Activated naive CD8-positive, alpha-beta T cell treated with anti-CD3 and anti-CD28 coated beads, Interleukin-2, amount 50 U/mL, for 24 hours (primary cell): ENCODE results near the gene ARSG.

ENCODE experiments used
- ATAC-seq: fragments of 150-1000 bp; cut with Tn5 transposase; one replicate; pipeline ENCODE4 v1.10.0; 2021
- DNase-seq: peaks from one replicate; pipeline ENCODE4 v3.0.0; 2021
- H3K27ac Mint-ChIP-seq: one replicate; pipeline ENCODE4 v1.8.0; 2021; ENCODE audit warnings: mild to moderate bottlenecking, mixed read lengths
- H3K27me3 Mint-ChIP-seq: one replicate; pipeline ENCODE4 v1.8.0; 2021; ENCODE audit warnings: mixed read lengths
- H3K36me3 Mint-ChIP-seq: one replicate; pipeline ENCODE4 v1.8.0; 2021; ENCODE audit warnings: low read depth, mixed read lengths
- H3K4me1 Mint-ChIP-seq: one replicate; pipeline ENCODE4 v1.8.0; 2021; ENCODE audit warnings: mixed read lengths
- H3K4me3 Mint-ChIP-seq: one replicate; pipeline ENCODE4 v1.8.0; 2021; ENCODE audit warnings: mild to moderate bottlenecking, moderate library complexity, mixed read lengths
- H3K9me3 Mint-ChIP-seq: one replicate; pipeline ENCODE4 v1.8.0; 2021; ENCODE audit warnings: mixed read lengths

ARSG gene

GRCh38 chr17:68378268-68379176 lies 87.2 kb downstream of the ARSG start:
- ATAC-seq (no peak), DNase-seq (no peak)
- H3K27me3 Mint-ChIP-seq, result no peaks in the 10 kb centered on the region
- H3K4me3 Mint-ChIP-seq, result no peak overlapping the region
- H3K27ac Mint-ChIP-seq, result no peak overlapping the region
- H3K4me1 Mint-ChIP-seq, result peaks cover 19% of the 10 kb centered on the region
- H3K9me3 Mint-ChIP-seq, result no peaks in the 10 kb centered on the region
- H3K36me3 Mint-ChIP-seq, result no peaks in the 10 kb centered on the region

- H3K9me3 Mint-ChIP-seq, result no peaks in the 10 kb centered on the region
- H3K27me3 Mint-ChIP-seq, result no peaks in the 10 kb centered on the region
- H3K4me3 Mint-ChIP-seq, result no peak overlapping the region
- H3K36me3 Mint-ChIP-seq, result no peaks in the 10 kb centered on the region
- H3K4me1 Mint-ChIP-seq, result peaks cover 25% of the 10 kb centered on the region
- no peak overlapping the region for H3K27ac Mint-ChIP-seq
- DNase-seq (no peak), ATAC-seq (no peak)
These were observed 87.8 kb downstream of the ARSG start for GRCh38 chr17:68379177-68379510.

DNA sequence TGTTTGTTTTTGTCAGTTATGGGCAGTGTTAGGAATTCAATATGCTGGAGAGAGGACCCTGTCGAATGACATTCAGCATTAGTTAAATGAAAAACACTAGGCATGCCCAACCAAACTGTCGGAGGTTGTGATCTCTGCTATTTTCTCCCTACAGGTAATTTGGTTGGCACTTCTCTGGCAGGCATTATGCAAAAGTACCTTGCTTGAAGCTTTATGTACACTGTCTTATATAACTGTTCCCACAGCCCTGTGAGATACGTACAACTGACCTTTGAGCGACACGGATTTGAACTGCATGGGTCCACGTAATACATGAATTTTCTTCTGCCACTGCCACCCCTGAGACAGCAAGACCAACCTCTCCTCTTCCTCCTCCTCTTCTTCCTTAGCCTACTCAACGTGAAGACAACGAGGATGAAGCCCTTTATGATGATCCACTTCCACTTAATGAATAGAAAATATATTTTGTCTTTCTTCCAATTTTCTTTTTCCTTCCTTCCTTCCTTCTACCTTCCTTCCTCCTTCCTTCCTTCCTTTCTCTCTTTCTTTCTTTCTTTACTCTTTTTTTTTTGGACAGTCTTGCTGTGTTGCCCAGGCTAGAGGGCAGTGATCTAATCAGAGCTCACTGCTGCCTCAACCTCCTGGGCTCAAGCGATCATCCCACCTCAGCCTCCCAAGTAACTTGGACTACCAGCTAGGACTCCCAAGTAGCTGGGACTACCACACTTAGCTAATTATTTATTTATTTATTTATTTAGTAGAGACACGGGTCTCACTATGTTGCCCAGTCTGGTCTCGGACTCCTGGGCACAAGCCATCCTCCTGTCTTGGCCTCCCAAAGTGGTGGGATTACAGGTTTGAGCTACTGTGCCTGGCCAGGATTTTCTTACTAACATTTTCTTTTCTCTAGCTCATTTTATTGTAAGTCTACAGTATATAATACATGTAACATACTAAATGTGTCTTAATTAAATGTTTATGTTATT lies 88.7 kb downstream of the ARSG start:
- Mint-ChIP-seq H3K4me1 (peaks cover 31% of the 10 kb centered on the region), H3K4me3 (no peak overlapping the region), H3K27me3 (no peaks in the 10 kb centered on the region), H3K27ac (no peak overlapping the region), H3K36me3 (no peaks in the 10 kb centered on the region), H3K9me3 (no peaks in the 10 kb centered on the region)
- ATAC-seq (no peak), DNase-seq (no peak)

GRCh38 chr17:68381076-68381900 lies 90.0 kb downstream of the ARSG start:
- no peaks in the 10 kb centered on the region for H3K27me3 Mint-ChIP-seq
- H3K4me3 Mint-ChIP-seq, result no peak overlapping the region
- peak; percentile 40 for DNase-seq
- ATAC-seq, result peak; percentile 11
- H3K27ac Mint-ChIP-seq, result no peak overlapping the region
- H3K9me3 Mint-ChIP-seq, result no peaks in the 10 kb centered on the region
- no peaks in the 10 kb centered on the region for H3K36me3 Mint-ChIP-seq
- H3K4me1 Mint-ChIP-seq, result peaks cover 31% of the 10 kb centered on the region

DNA sequence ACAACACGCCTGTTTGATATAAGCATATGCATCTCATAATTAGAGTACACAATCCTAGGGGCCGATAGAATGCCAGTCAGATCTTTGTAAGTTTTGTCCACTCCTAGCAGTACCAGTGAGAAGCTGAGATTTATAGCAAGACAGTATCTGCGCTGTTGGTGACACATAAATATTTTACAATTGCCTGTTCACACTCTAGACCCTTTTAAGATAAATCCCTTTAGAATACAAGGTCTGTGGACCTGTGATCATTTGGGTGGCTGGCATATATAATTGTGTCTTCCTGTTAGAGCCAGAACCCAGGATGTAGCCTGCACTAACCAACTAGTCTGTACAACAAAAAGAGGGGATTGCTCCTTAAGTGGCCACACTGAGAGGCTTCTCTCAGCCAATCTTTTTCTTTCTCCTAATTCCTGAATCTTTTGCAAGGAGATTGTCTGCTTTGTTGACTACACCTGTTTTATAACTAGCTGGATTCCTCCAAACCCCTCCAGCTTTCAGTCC lies 91.3 kb downstream of the ARSG start:
- DNase-seq (no peak), ATAC-seq (no peak)
- H3K4me3 Mint-ChIP-seq, result no peak overlapping the region
- H3K4me1 Mint-ChIP-seq, result peaks cover 31% of the 10 kb centered on the region
- H3K27me3 Mint-ChIP-seq, result no peaks in the 10 kb centered on the region
- H3K9me3 Mint-ChIP-seq, result no peaks in the 10 kb centered on the region
- no peak overlapping the region for H3K27ac Mint-ChIP-seq
- no peaks in the 10 kb centered on the region for H3K36me3 Mint-ChIP-seq

- no peaks in the 10 kb centered on the region for H3K9me3 Mint-ChIP-seq
- no peak for DNase-seq
- H3K27ac Mint-ChIP-seq, result no peak overlapping the region
- peaks cover 31% of the 10 kb centered on the region for H3K4me1 Mint-ChIP-seq
- ATAC-seq, result no peak
- H3K27me3 Mint-ChIP-seq, result no peaks in the 10 kb centered on the region
- H3K4me3 Mint-ChIP-seq, result no peak overlapping the region
- no peaks in the 10 kb centered on the region for H3K36me3 Mint-ChIP-seq
These were observed 91.8 kb downstream of the ARSG start for GRCh38 chr17:68383120-68383442.

DNA sequence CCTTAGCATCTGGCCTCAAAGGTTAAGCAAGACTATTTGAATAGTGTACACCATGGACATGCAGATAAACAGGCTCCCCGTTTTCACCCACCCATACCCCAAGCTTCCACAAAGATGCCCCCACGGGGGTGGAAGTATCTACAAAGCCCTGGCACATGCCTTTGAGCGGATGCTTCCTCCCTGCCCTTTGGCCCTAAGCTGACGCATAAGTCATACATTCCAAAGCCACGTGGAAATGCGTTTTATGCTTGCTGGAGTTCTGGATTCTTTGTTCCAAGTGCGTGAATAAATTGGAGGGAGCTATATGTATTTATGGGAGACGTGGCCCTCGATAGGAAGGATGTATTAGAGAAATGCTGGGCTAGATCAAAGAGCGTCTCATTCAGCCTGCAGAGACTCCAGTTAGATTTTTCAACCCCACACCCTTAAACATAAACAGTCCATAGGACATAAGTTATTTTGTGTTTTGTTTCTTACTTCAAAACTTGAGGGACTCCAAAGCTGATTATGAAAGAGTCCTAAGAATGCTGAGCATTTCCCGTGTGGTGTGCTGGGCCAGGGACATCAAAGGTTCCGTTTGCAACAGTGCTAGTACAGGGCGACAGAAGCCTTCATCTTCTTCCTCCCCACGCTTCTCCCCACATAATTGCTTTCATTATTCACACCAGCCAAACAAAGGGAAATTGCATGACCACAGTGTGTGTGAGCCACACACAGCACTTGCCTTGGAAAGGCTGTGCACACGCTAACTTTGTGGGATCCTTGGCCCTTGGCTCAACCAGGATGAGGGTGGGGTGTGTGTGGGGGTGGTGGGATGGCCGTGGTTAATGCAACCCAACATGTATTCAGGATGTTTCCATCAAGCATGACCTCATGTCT lies 92.4 kb downstream of the ARSG start:
- H3K27ac Mint-ChIP-seq, result no peak overlapping the region

GRCh38 chr17:68384471-68384870 lies 93.2 kb downstream of the ARSG start:
- no peak overlapping the region for H3K4me3 Mint-ChIP-seq
- peak overlapping the region; percentile 8 for H3K27ac Mint-ChIP-seq
- peaks cover 31% of the 10 kb centered on the region for H3K4me1 Mint-ChIP-seq
- no peaks in the 10 kb centered on the region for H3K36me3 Mint-ChIP-seq
- H3K27me3 Mint-ChIP-seq, result no peaks in the 10 kb centered on the region
- DNase-seq (no peak), ATAC-seq (no peak)
- H3K9me3 Mint-ChIP-seq, result no peaks in the 10 kb centered on the region

More for the DNA sequence above, 92.4 kb downstream of the ARSG start:
- DNase-seq, result peak; percentile 34
- peak; percentile 87 for ATAC-seq
- no peaks in the 10 kb centered on the region for H3K9me3 Mint-ChIP-seq
- H3K4me3 Mint-ChIP-seq, result peak overlapping the region; percentile 18
- peaks cover 31% of the 10 kb centered on the region for H3K4me1 Mint-ChIP-seq
- H3K36me3 Mint-ChIP-seq, result no peaks in the 10 kb centered on the region
- no peaks in the 10 kb centered on the region for H3K27me3 Mint-ChIP-seq

DNA sequence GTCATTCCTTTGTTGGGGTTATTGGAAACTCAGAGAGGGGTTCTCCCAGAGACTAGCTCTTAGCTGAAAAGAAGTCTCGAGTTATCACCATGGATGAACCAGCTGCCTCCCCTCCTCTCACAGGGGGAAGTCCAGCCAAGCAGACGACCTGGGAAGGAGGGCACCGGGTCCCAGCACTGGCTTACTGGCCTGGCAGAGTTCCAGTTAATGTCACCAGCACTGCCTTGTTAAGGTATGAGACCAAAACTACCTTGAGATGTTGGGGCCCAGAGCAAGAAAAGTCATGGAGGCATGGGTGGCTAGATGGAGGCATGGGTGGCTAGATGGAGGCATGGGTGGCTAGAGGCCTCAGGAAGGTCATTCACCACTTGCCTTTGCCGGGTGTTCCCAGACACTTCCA lies 93.6 kb downstream of the ARSG start:
- Mint-ChIP-seq H3K36me3 (no peaks in the 10 kb centered on the region), H3K27me3 (no peaks in the 10 kb centered on the region), H3K4me1 (peaks cover 31% of the 10 kb centered on the region), H3K27ac (no peak overlapping the region), H3K4me3 (no peak overlapping the region), H3K9me3 (no peaks in the 10 kb centered on the region)
- DNase-seq, result no peak
- no peak for ATAC-seq

DNA sequence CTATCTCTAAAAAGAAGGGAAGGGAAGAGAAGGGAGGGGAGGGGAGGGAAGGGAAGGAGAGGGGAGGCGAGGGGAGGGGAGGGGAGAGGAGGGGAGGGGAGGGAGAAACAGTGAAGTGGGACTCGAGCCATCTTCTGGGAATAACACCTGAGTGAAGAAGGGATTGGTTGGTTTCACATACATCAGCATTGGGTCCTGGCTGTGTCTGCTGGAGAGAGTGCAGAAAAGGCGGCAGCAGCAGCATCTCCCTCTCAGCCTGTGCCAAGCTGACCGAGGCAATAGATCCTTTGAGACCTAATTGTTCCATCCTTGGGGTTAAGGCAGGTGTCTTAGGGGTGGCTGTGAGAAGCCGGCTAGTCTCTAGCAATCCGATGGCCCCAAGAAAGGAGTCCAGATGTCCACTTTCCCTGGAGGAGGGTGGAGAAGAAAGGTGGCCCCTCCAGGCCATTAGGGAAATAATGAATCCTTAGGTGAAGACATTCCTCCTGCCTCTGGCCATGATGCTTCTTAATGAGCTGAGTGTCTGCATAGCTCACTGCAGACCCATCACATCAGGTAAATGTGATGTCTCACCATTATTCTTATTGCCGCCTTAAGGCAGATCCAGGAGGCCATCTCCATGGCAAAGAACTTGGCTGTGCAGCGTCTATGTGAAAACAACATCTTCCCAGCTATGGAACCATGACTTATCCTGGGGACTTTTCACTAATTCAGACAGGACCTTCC lies 94.4 kb downstream of the ARSG start:
- no peak overlapping the region for H3K27ac Mint-ChIP-seq

DNA sequence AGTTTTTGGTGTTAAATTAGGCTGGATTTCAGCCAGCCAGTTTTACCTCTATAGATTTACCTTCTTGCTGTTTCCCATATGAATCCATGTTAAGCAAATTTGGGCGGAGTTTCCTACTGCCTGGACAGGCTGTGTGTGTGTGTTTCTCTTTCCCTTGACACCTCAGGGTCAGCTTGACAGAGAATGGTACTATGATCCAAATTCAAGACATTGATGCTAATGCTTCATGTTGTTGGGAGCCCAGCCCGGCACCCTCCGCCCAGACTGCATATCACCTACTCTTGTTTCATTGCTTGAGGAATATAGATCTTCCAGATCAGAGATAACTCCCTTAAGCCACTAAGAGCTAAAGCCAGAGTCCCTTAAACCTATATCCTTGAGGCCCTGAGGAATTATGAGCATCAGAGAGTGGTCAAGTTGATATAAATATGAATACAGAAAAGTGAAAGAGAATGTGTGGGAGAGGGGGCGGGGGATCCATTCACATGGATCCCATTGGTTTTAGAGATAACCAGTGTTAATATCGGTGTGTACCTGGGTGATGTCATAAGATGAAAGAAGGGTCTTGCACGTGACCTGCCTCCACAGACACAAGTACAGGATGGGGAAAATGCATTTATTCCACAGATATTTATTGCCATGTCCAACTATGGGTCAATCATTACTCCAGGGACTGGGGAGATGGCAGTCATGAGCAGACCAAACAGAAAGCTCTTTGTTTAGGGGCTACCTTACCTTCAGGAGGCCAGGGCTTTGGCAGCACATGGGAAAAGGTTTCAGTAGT lies 96.3 kb downstream of the ARSG start:
- H3K27ac Mint-ChIP-seq, result no peak overlapping the region
- H3K4me3 Mint-ChIP-seq, result no peak overlapping the region
- no peak for ATAC-seq
- H3K9me3 Mint-ChIP-seq, result no peaks in the 10 kb centered on the region
- no peak for DNase-seq
- no peaks in the 10 kb centered on the region for H3K36me3 Mint-ChIP-seq
- peaks cover 21% of the 10 kb centered on the region for H3K4me1 Mint-ChIP-seq
- H3K27me3 Mint-ChIP-seq, result no peaks in the 10 kb centered on the region

More for the DNA sequence above, 94.4 kb downstream of the ARSG start:
- no peak overlapping the region for H3K4me3 Mint-ChIP-seq
- no peaks in the 10 kb centered on the region for H3K36me3 Mint-ChIP-seq
- H3K9me3 Mint-ChIP-seq, result no peaks in the 10 kb centered on the region
- H3K4me1 Mint-ChIP-seq, result peaks cover 31% of the 10 kb centered on the region
- DNase-seq (no peak), ATAC-seq (no peak)
- no peaks in the 10 kb centered on the region for H3K27me3 Mint-ChIP-seq

DNA sequence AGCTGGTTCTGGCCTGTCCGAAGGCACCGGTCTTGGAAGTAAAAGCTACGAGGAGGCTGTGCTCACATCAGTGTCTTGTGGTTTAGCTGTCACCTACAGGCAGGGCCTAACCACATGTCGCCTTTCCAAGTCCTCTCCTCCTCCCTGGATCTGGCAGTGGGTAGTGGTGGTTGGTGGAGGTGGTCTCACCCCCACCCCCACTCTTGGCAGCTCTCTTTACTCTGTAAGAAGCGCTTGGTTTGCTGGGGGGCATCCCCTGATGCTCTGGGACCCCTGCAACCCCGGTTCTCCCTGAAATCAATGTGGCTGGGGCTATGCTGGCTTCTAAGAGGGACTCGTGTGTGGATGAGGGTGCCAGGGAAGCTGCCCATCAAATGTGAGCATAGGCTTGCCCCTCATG lies 97.7 kb downstream of the ARSG start:
- H3K4me1 Mint-ChIP-seq, result peaks cover 7% of the 10 kb centered on the region
- H3K27me3 Mint-ChIP-seq, result no peaks in the 10 kb centered on the region
- ATAC-seq, result no peak
- H3K9me3 Mint-ChIP-seq, result no peaks in the 10 kb centered on the region
- H3K4me3 Mint-ChIP-seq, result no peak overlapping the region
- no peak overlapping the region for H3K27ac Mint-ChIP-seq
- no peak for DNase-seq
- peaks cover 4% of the 10 kb centered on the region for H3K36me3 Mint-ChIP-seq
